Caco-2 (cell line): ENCODE results near the gene UFSP1. TPM values are rescaled to one million over a fixed set of nuclear protein-coding genes. Genes with fewer than 3 reads are reported as not detected.

Source experiments
- BruUV-seq: library from RNA; stranded (reverse); fragments of 400-500 nt; replicated peaks from 2 replicates; lab custom pipeline; 2021; lab: Mats Ljungman, UMichigan
- CTCF ChIA-PET: fragments of 300-600 bp; sonication (Branson Sonifier 250); formaldehyde crosslinking; loops from one replicate; lab custom pipeline; 2022; ENCODE audit warnings: antibody characterized with exemption; lab: Charles Lee
- POLR2A ChIA-PET: fragments of 300-600 bp; sonication (Branson Sonifier 250); formaldehyde crosslinking; loops from one replicate; lab custom pipeline; 2022; ENCODE audit warnings: antibody characterized with exemption; lab: Charles Lee
- DNase-seq, 2 experiments: peaks; one replicate each; pipeline versions ENCODE4 v3.0.0 to v3.0.0-alpha.2; 2020 to 2022
- H3K27me3 ChIP-seq: replicated peaks from 2 replicates; pipeline ENCODE4 v1.6.0; 2011; ENCODE audit warnings: low read length; ENCODE audit not compliant: control insufficient read depth, insufficient read depth
- H3K36me3 ChIP-seq: 2 replicates; pipeline ENCODE4 v1.5.1; 2011; ENCODE audit warnings: low read length; ENCODE audit not compliant: control insufficient read depth, insufficient read depth
- H3K4me1 ChIP-seq: fragments of 250-450 bp; sonication (Bioruptor Pico); 2 replicates; pipeline ENCODE4 v1.5.1; 2020; ENCODE audit warnings: mild to moderate bottlenecking
- H3K4me3 ChIP-seq: 2 replicates; pipeline ENCODE4 v1.5.1; 2011; ENCODE audit warnings: low read depth, mild to moderate bottlenecking, control low read depth, low read length
- H3K9me3 ChIP-seq: fragments of 250-450 bp; sonication (Bioruptor Pico); 2 replicates; pipeline ENCODE4 v1.5.1; 2020; ENCODE audit warnings: mild to moderate bottlenecking, moderate library complexity
- H3K27ac Mint-ChIP-seq: one replicate; pipeline ENCODE4 v1.8.0; 2022; ENCODE audit warnings: mixed read lengths; ENCODE audit not compliant: unreplicated experiment
- H3K27me3 Mint-ChIP-seq: one replicate; pipeline ENCODE4 v1.8.0; 2022; ENCODE audit warnings: mixed read lengths; ENCODE audit not compliant: insufficient read depth, unreplicated experiment
- H3K36me3 Mint-ChIP-seq: one replicate; pipeline ENCODE4 v1.8.0; 2022; ENCODE audit warnings: mild to moderate bottlenecking, mixed read lengths; ENCODE audit not compliant: insufficient read depth, unreplicated experiment
- H3K4me1 Mint-ChIP-seq: one replicate; pipeline ENCODE4 v1.8.0; 2022; ENCODE audit warnings: low read depth, mixed read lengths; ENCODE audit not compliant: unreplicated experiment
- H3K4me3 Mint-ChIP-seq: one replicate; pipeline ENCODE4 v1.8.0; 2022; ENCODE audit warnings: mild to moderate bottlenecking, moderate library complexity, mixed read lengths; ENCODE audit not compliant: unreplicated experiment
- H3K9me3 Mint-ChIP-seq: one replicate; pipeline ENCODE4 v1.8.0; 2022; ENCODE audit warnings: mixed read lengths; ENCODE audit not compliant: unreplicated experiment
- CTCF ChIP-seq, 2 experiments: fragments of 200-600 bp in 1 of 2; IDR thresholded peaks; 1 replicate in 1 of 2; 2 replicates in 1 of 2; pipeline versions ENCODE4 v1.5.1 to v1.8.0; 2011 to 2022; ENCODE audit warnings: antibody characterized with exemption in 1 of 2, control low read depth in 1 of 2, inconsistent platforms in 1 of 2, low read depth in 1 of 2, low read length in 1 of 2, mild to moderate bottlenecking in 1 of 2, moderate library complexity in 1 of 2; ENCODE audit not compliant: insufficient read depth in 1 of 2, severe bottlenecking in 1 of 2, unreplicated experiment in 1 of 2
- intact Hi-C: fragments of 100-400 bp; cut with micrococcal nuclease; formaldehyde crosslinking; loops from one replicate; pipeline ENCODE4 v1.10.0; 2022; ENCODE audit not compliant: unreplicated experiment
- total RNA-seq: library from RNA; stranded (reverse); gene quantifications from 2 replicates; pipeline ENCODE4 v1.2.3, GENCODE V29; 2022

UFSP1 gene
- total RNA-seq, 1 experiment from 2014 or later: 4.6 TPM

GRCh38 chr7:100875356-100875751, 14.2 kb downstream of the UFSP1 start:
- H3K4me3 Mint-ChIP-seq: peak overlapping the region; percentile 85
- Histone ChIP-seq H3K4me3 (peak overlapping the region; percentile 81), H3K36me3 (peaks cover 1% of the 10 kb centered on the region; the same call in 1 of the 2 replicates), H3K9me3 (no peaks in the 10 kb centered on the region), H3K4me1 (peaks cover 10% of the 10 kb centered on the region; the same call in 1 of the 2 replicates), H3K27me3 (no peaks in the 10 kb centered on the region)
- no peaks in the 10 kb centered on the region for H3K27me3 Mint-ChIP-seq
- CTCF ChIA-PET: interaction anchor here (0.6 to 1.8 kb wide), 9 partner anchors 14 to 301 kb away, joined by 3 to 22 read pairs (median 7); partner anchors contain the start of genes EPHB4, FBXO24, POP7 and SLC12A9
- peaks cover 14% of the 10 kb centered on the region for H3K4me1 Mint-ChIP-seq
- DNase-seq: peak in 1 of 2 experiments; percentile 54
- H3K9me3 Mint-ChIP-seq: no peaks in the 10 kb centered on the region
- BruUV-seq: TSS peak; percentile 51
- peaks cover 98% of the 10 kb centered on the region for H3K36me3 Mint-ChIP-seq
- H3K27ac Mint-ChIP-seq: peak overlapping the region; percentile 98
- POLR2A ChIA-PET: interaction anchor here (0.7 to 1.4 kb wide), 15 partner anchors 12 to 447 kb away, joined by 3 to 76 read pairs (median 7); partner anchors contain the start of genes EPHB4, FBXO24, LRCH4 and MOSPD3
- intact Hi-C loops: loop anchor here (1.0 kb wide), 1 partner anchor 14 kb away; the partner anchor contains the start of gene UFSP1
- TF ChIP-seq CTCF (IDR thresholded peaks at IDR 0.05; ENCODE audit: insufficient read depth in 1 of 2, low read depth in 1 of 2, low read length in 1 of 2, severe bottlenecking in 1 of 2, unreplicated experiment in 1 of 2): no peak

DNA sequence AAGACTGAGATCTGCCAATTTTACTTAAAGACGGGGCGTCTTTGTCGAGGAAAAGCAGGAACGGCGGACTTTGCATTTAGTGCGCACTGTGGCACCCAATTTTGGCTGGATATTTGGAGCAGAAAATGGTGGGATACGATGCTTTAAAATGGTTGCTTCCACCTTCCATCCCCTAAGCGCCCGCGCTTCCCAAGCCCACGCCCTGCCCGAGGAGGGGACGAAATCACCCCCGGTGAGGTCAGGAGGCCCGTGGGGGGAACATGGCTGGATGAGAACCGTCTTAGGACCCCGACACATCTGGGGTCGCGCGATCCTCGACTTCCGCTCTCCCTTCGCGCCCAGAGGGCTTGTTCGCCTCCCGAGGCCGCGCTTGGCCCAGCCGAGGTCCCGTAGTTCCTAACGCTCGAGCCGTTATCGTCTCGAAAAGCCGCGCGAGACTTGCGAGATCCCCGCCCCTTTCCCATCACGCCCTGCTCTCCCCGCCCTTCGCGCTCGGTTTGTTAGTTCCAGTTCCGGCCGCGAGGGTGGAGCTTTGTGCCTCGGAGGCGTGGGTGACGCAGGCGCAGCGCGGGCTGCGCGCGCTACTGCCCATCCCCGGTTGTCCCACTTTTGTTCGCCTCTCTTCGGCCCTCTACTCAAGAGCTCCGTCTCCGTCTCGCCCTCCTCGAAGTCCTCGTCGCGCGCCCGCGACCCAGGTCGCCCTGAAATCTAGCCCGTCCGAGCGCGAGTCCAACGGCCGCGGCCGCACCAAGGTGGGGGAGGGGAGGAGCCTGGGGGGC, 14.7 kb downstream of the UFSP1 start, which contains the start of gene SRRT:
Gene SRRT (plus strand): TSS at position 527 of the 779 bp plus-strand sequence. CDS start 488 bp downstream, outside the sequence.
- H3K4me1 Mint-ChIP-seq: peaks cover 14% of the 10 kb centered on the region
- intact Hi-C loops: loop anchor here (1.0 kb wide), 1 partner anchor 15 kb away; the partner anchor contains the start of gene UFSP1

More for the DNA sequence above, 14.7 kb downstream of the UFSP1 start, which contains the start of gene SRRT:
- BruUV-seq: TSS peak; percentile 98
- Mint-ChIP-seq H3K36me3 (peaks cover 98% of the 10 kb centered on the region), H3K27me3 (no peaks in the 10 kb centered on the region), H3K27ac (peak within 1 kb of the TSS; percentile 98), H3K4me3 (peak within 1 kb of the TSS; percentile 85), H3K9me3 (no peaks in the 10 kb centered on the region)
- TF ChIP-seq CTCF (IDR thresholded peaks at IDR 0.05; ENCODE audit: insufficient read depth in 1 of 2, low read depth in 1 of 2, low read length in 1 of 2, severe bottlenecking in 1 of 2, unreplicated experiment in 1 of 2): peak; percentile 33 to 48
- no peaks in the 10 kb centered on the region for H3K9me3 ChIP-seq
- POLR2A ChIA-PET: interaction anchor here (0.7 to 1.4 kb wide), 15 partner anchors 12 to 446 kb away, joined by 3 to 76 read pairs (median 8); partner anchors contain the start of genes EPHB4, FBXO24, LRCH4 and MOSPD3
- peak within 1 kb of the TSS; percentile 81 for H3K4me3 ChIP-seq
- CTCF ChIA-PET: interaction anchor here (0.6 to 1.8 kb wide), 9 partner anchors 15 to 302 kb away, joined by 3 to 22 read pairs (median 7); partner anchors contain the start of genes EPHB4, FBXO24, POP7 and SLC12A9
- peaks cover under 1% of the 10 kb centered on the region; the same call in 1 of the 2 replicates for H3K36me3 ChIP-seq
- no peaks in the 10 kb centered on the region for H3K27me3 ChIP-seq
- peaks cover 10% of the 10 kb centered on the region; the same call in 1 of the 2 replicates for H3K4me1 ChIP-seq
- DNase-seq: peak; percentile 98 to 99
